Measurements from ENCODE around the gene KCNIP3.

The KCNIP3 gene

GRCh38 chr2:95327861-95328260 is 30.7 kb downstream of the KCNIP3 start:
- in situ Hi-C loops (cut with MboI; ENCODE audit: low sequenced_read_pairs) = no loop called here

- in situ Hi-C loops (cut with MboI; ENCODE audit: low sequenced_read_pairs) = no loop called here
Observed at GRCh38 chr2:95328358-95329125, 31.4 kb downstream of the KCNIP3 start.

- in situ Hi-C loops (cut with MboI; ENCODE audit: low sequenced_read_pairs) = no loop called here
Observed at GRCh38 chr2:95329401-95329800, 32.3 kb downstream of the KCNIP3 start.

- in situ Hi-C loops (cut with MboI; ENCODE audit: low sequenced_read_pairs) = no loop called here
Observed at GRCh38 chr2:95329891-95330793, 33.0 kb downstream of the KCNIP3 start.

- in situ Hi-C loops (cut with MboI; ENCODE audit: low sequenced_read_pairs) = no loop called here
Observed at GRCh38 chr2:95330794-95331338, 33.7 kb downstream of the KCNIP3 start.

GRCh38 chr2:95331606-95332005 is 34.5 kb downstream of the KCNIP3 start:
- in situ Hi-C loops (cut with MboI; ENCODE audit: low sequenced_read_pairs) = no loop called here

- in situ Hi-C loops (cut with MboI; ENCODE audit: low sequenced_read_pairs) = no loop called here
Observed at GRCh38 chr2:95332036-95332435, 34.9 kb downstream of the KCNIP3 start.

- in situ Hi-C loops (cut with MboI; ENCODE audit: low sequenced_read_pairs) = no loop called here
Observed at GRCh38 chr2:95333056-95333455, 35.9 kb downstream of the KCNIP3 start.

GRCh38 chr2:95333888-95334338 is 36.8 kb downstream of the KCNIP3 start:
- in situ Hi-C loops (cut with MboI; ENCODE audit: low sequenced_read_pairs) = no loop called here

GRCh38 chr2:95334916-95335641 is 37.9 kb downstream of the KCNIP3 start:
- in situ Hi-C loops (cut with MboI; ENCODE audit: low sequenced_read_pairs) = no loop called here

- in situ Hi-C loops (cut with MboI; ENCODE audit: low sequenced_read_pairs) = no loop called here
Observed at GRCh38 chr2:95336406-95336805, 39.3 kb downstream of the KCNIP3 start.

- in situ Hi-C loops (cut with MboI; ENCODE audit: low sequenced_read_pairs) = no loop called here
Observed at GRCh38 chr2:95337829-95338228, 40.7 kb downstream of the KCNIP3 start.

- in situ Hi-C loops (cut with MboI; ENCODE audit: low sequenced_read_pairs) = no loop called here
Observed at GRCh38 chr2:95342556-95343320, 45.6 kb downstream of the KCNIP3 start.

GRCh38 chr2:95343429-95344214 is 46.5 kb downstream of the KCNIP3 start:
- in situ Hi-C loops (cut with MboI; ENCODE audit: low sequenced_read_pairs) = no loop called here

- in situ Hi-C loops (cut with MboI; ENCODE audit: low sequenced_read_pairs) = no loop called here
Observed at GRCh38 chr2:95344215-95344583, 47.1 kb downstream of the KCNIP3 start.

- in situ Hi-C loops (cut with MboI; ENCODE audit: low sequenced_read_pairs) = no loop called here
Observed at GRCh38 chr2:95344656-95345055, 47.5 kb downstream of the KCNIP3 start.

- in situ Hi-C loops (cut with MboI; ENCODE audit: low sequenced_read_pairs) = no loop called here
Observed at GRCh38 chr2:95345081-95345562, 48.0 kb downstream of the KCNIP3 start.

- in situ Hi-C loops (cut with MboI; ENCODE audit: low sequenced_read_pairs) = no loop called here
Observed at GRCh38 chr2:95345563-95346230, 48.5 kb downstream of the KCNIP3 start.

- in situ Hi-C loops (cut with MboI; ENCODE audit: low sequenced_read_pairs) = no loop called here
Observed at GRCh38 chr2:95346231-95346737, 49.1 kb downstream of the KCNIP3 start.

Measured in hTERT RPE-1 (cell line).